HG03342 (cell line): ENCODE results near the gene EIF4E3.

Experiments used
- ATAC-seq: cut with Tn5 transposase; IDR thresholded peaks from one replicate; pipeline ENCODE4 v1.9.1; 2021; ENCODE audit warnings: mild to moderate bottlenecking, moderate library complexity; ENCODE audit not compliant: unreplicated experiment

The EIF4E3 gene

DNA sequence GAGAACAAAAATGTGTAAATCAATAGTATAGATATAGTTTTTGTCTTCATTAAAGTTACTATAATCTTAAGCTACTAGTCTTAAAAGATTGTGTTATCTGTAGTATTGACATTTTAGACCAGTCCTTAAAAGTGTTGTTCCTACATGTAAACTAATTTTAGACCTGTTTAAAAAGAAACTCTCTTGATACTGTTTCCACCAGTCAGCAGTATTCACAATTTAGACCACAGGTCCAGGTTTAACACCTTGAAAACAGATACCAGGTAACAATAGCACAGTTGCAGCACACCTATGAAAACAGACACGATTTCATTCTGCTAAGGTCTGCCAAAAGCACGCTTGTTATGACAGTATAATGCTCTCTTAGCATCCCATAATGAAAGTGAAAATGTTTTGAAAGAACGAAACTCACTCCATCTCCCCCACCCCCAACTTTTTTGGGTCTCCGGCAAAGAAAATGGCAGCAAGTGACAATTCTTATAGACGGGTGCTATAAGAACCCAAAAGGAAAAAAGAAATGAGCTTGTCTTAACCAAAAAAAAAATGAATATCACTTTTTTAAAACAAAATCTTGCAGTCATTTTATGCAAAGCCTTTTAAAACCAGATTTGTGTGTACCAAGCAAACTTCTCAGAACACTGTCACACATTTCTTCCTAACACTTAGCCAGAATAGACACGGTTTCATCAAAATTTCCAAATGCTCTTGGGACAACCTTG is 1.6 kb downstream of the EIF4E3 start:
- peak; percentile 60 for ATAC-seq

GRCh38 chr3:71722693-71723092 is 2.5 kb downstream of the EIF4E3 start:
- no peak for ATAC-seq

GRCh38 chr3:71721651-71722157 is 3.5 kb downstream of the EIF4E3 start:
- ATAC-seq: no peak

DNA sequence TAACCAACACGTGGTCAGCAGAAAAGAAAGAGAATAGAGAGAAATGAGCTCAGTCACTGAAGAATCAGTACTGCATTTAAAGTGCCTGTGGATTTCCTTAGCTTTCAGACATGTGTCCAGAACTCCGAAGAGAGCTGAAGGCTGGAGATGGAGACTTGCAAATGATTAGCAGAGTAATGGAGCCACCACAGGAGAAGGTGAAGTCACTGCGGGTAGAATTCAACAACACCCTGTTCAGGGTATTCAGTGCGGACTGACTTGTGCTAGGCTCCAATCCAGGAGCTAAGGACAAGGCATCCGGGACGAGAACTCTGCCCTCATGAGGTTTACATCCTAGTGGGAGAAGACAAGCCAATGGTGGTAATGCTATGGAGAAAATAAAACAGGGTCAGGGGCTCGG is 4.2 kb downstream of the EIF4E3 start:
- ATAC-seq: no peak

- no peak for ATAC-seq
Observed at GRCh38 chr3:71718072-71718471, 7.1 kb downstream of the EIF4E3 start.

- no peak for ATAC-seq
Observed at GRCh38 chr3:71714595-71714994, 10.6 kb downstream of the EIF4E3 start.

- ATAC-seq: no peak
Observed at GRCh38 chr3:71713041-71713440, 12.2 kb downstream of the EIF4E3 start.

- ATAC-seq: peak; percentile 73
Observed at GRCh38 chr3:71710906-71711494, 14.2 kb downstream of the EIF4E3 start.

- no peak for ATAC-seq
Observed at GRCh38 chr3:71709908-71710511, 15.2 kb downstream of the EIF4E3 start.

DNA sequence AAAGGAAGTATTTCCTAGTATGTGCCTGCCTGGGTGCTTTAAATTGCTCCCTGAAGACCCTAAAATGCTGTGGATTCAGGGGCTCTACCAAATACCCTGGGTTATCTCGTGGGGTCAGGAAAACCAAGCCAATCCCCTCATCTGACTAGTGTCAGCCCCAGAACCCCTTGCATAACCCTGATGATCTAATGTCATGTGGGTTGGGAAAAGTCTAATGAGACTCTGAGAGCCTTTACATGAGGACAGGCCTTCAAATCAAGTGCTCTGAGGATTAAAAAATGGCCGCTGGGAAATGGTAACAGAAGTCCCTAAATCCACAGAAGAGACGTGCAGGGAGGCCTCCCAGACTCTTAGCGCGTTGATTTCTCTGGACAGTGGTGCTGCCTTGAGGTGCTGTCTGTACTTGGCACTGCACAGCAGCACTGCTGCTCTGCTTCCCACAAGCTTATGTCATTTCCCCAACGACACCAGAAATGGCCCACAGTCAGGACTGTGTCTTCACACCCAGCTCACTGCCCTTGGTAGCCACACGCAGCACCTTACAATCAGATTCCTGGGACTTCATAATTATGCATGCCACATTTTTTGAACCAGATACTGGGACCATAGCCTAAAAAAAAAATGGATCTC is 16.6 kb downstream of the EIF4E3 start:
- ATAC-seq: no peak

- ATAC-seq: no peak
Observed at GRCh38 chr3:71707595-71707994, 17.6 kb downstream of the EIF4E3 start.

DNA sequence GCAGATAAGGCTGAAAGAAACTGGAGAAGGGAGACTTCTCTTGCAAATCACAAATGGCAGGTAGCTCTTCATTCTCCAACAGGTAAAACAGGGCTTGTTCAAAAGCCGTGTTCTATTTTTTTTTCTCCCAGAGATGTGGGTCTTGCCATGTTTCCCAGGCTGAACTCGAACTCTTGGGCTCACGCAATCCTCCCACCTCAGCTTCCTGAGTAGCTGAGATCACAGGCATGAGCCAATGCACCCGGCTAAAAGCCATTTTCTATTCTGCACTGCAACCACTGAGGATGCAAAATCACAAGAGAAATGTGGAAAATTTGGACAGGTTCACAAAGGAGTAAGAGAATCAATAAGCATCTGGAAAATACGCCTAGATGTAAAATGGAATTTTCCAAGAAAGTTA is 19.5 kb downstream of the EIF4E3 start:
- no peak for ATAC-seq

GRCh38 chr3:71704915-71705314 is 20.3 kb downstream of the EIF4E3 start:
- ATAC-seq: no peak

DNA sequence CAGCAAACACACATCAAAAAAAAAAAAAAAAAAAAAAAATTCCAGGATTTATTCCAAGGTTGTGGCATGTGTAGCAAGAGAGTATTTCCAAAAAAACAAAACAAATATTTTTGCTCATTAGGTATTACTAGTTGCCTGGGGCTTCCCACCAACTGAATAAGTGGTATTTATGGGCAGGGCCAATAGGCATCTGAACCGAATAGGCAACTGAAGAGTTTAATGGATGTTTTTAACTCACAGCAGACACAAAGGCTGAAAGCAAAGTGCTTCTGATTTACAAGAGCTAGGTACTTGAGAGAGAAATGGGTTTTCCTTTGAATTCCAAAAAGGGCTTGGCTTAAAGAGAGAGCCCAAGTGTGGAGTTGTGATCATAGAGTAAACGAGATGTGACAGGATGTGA is 21.4 kb downstream of the EIF4E3 start:
- no peak for ATAC-seq

GRCh38 chr3:71702131-71703024 is 22.8 kb downstream of the EIF4E3 start:
- no peak for ATAC-seq

- ATAC-seq: no peak
Observed at GRCh38 chr3:71701251-71701762, 23.9 kb downstream of the EIF4E3 start.

GRCh38 chr3:71695000-71695482 is 30.2 kb downstream of the EIF4E3 start:
- no peak for ATAC-seq

GRCh38 chr3:71694358-71694999 is 30.7 kb downstream of the EIF4E3 start:
- ATAC-seq: no peak

DNA sequence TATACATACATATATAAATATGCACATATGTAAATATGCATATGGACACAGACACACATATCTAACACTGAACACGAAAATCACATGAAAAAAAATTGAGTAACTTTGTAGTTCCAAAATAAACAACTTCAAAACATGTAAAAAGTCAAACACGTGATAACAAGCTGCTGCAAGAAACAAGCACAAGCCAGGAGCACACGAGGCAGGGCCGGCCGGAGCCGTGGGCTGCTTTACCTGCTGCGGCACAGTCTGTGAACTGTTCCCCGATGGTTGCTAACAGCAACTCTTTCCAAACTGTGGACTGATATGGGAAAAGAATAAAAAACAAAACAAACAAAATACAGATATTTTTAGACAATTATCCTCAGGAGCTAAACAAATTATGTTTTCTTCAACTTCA is 31.6 kb downstream of the EIF4E3 start:
- ATAC-seq: no peak

- ATAC-seq: no peak
Observed at GRCh38 chr3:71692139-71692538, 33.1 kb downstream of the EIF4E3 start.
